Esophagus squamous epithelium (tissue), 5 donors: Measurements from ENCODE around the gene AMPD2. TPM values are rescaled to one million over a fixed set of nuclear protein-coding genes. Genes with fewer than 3 reads are reported as not detected.

Source experiments
- DNase-seq: peaks from one replicate; lab custom pipeline; 2025; lab: John Stamatoyannopoulos, UW
- H3K27ac ChIP-seq, 4 donors: fragments of 200-600 bp; sonication (generic); one replicate each; pipeline ENCODE4 v1.5.1; 2016 to 2019; ENCODE audit warnings: mild to moderate bottlenecking in 1 of 4
- H3K27me3 ChIP-seq, 4 donors: fragments of 200-600 bp; sonication (generic); 1 replicate in 3 of 4; 2 replicates in 1 of 4; pipeline versions ENCODE4 v1.5.1 to v1.6.0; 2017 to 2021; ENCODE audit warnings: antibody characterized with exemption in 1 of 4
- H3K36me3 ChIP-seq, 3 donors: fragments of 200-600 bp; sonication (generic); one replicate each; pipeline ENCODE4 v1.5.1; 2016 to 2019
- H3K4me1 ChIP-seq, 3 donors: fragments of 200-600 bp; sonication (generic); one replicate each; pipeline ENCODE4 v1.5.1; 2017 to 2019
- H3K4me3 ChIP-seq, 4 donors: fragments of 200-600 bp; sonication (generic); 1 replicate in 3 of 4; 2 replicates in 1 of 4; pipeline ENCODE4 v1.5.1; 2016 to 2019; ENCODE audit warnings: mild to moderate bottlenecking in 2 of 4, moderate library complexity in 1 of 4
- H3K9me3 ChIP-seq, 3 donors: fragments of 200-600 bp; sonication (generic); one replicate each; pipeline ENCODE4 v1.5.1; 2016 to 2019
- CTCF ChIP-seq, 6 experiments: fragments of 450-650 bp in 4 of 6; fragments of 200-600 bp in 2 of 6; sonication (generic) in 2 of 6; IDR thresholded peaks; one replicate each; pipeline ENCODE4 v1.5.1; 2016 to 2019; ENCODE audit warnings: antibody characterized with exemption in 6 of 6, mild to moderate bottlenecking in 4 of 6, moderate library complexity in 4 of 6
- POLR2A ChIP-seq, 4 donors: fragments of 450-650 bp; IDR thresholded peaks; one replicate each; pipeline ENCODE4 v1.6.1; 2017; ENCODE audit warnings: antibody characterized with exemption in 4 of 4, mild to moderate bottlenecking in 4 of 4, moderate library complexity in 3 of 4
- WGBS, 2 donors: methylation state at CpG; one replicate each; pipeline ENCODE4 v1.1.5; 2018; 5-methylcytosine and 5-hydroxymethylcytosine counted together
- intact Hi-C: fragments of 100-400 bp; cut with DNase I; formaldehyde crosslinking; loops from one replicate; pipeline ENCODE4 v1.15.0; 2022
- total RNA-seq, 4 donors: library from RNA; depleted of rRNA; stranded (reverse); fragments of >200 nt; gene quantifications; one replicate each; pipeline ENCODE4 v1.1.0, GENCODE V29; 2016
- donor health status: DM: yes; HTN: yes; CAD: no.

The AMPD2 gene
- total RNA-seq, 4 donors from 2014 or later = 18.5 to 51.5 (median 24.4) TPM

DNA sequence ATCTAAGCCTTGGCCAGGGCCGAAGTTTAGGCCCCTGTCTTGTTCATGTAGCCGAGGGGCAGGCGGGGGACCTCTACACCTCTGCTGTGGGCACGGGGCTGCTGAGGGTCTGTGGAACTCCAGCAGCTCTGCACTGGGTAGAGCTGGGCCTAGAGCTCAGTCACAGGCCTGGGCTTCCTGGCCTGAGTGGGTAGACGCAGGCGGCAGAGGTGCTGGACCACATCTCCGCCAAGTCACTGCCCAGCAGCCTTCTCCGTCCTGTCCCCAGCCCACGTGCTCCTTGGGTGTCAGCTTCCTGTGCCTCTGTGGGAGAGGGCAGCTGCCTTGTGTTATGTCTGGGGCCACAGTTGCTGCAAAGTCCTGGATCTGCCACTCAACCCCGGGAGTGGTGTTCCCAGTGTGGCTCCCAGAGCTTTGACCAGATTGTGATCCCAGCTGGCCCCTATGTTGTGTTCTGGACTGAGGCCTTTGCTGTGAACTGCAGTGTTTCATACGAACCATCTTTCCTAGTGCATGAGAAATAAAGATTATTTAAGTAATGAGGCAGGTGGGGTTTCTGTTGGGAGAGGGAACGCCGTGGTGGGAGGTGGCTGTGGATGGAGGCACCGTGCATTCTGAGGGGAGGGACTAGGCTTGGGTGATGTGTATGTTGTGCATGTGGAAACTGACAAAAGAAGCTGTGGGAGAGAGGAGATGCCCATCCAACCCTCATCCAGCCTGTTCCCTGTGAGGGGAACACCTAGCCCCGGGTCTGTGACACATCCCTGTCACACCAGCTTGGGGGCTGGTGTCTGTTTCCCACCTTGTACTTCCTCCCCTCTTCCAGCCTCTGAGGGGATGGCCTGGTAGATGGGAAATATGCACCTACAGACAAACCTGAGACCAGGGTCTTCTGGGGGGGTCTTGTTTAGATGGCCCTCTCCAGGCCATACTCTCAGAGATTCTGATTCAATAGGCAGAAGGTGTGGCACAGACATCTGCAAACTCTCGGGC, 12.2 kb downstream of the AMPD2 start:
- Histone ChIP-seq H3K9me3 (no peaks in the 10 kb centered on the region), H3K27me3 (no peaks in the 10 kb centered on the region), H3K4me1 (peaks cover 0 to 43% (median 10%) of the 10 kb centered on the region in 3 donors), H3K4me3 (no peak overlapping the region), H3K27ac (peak overlapping the region in 2 of 4 donors; percentile 44 to 53), H3K36me3 (peaks cover 26 to 50% (median 28%) of the 10 kb centered on the region in 3 donors)
- no peak for TF ChIP-seq CTCF (IDR thresholded peaks at IDR 0.05)
- TF ChIP-seq POLR2A (IDR thresholded peaks at IDR 0.05) = no peak
- no peak for DNase-seq
- intact Hi-C loops = no loop called here
- WGBS, 2 donors = 77 to 80% methylated on average over 5 to 6 of the region's 16 CpGs

DNA sequence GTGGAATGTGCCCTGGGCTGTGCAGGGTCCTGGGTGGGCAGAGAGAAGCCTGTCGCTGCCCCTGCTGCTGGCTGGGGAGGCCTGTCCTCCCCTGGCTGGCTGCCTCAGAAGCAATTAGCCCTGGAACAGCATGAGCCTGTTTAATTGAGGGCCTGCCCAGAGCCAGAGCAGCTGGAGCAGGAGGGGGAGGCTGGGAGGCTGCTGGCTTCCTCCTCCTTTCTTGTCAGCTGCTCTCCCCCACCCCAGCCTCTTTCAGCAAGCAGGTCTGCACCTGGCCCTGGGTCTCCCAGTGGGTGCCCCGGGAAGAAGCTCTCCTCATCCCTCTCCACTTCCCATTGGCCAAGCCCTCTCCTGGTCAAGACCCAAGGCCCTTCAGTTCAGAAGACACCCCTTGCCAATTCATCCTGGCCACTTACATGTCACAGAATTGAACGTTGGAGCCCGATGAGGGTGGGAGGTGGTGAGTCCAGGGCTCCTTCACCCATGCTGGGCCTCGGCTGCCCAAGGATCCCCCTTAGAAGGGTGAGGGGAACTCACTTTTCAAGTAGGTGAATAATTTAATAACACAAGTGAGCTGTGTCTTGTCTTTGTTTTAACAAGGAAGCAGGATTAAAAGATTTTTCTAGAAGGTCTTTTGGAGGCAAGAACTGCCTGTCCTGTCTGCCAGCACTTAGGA, 13.2 kb downstream of the AMPD2 start:
- H3K4me1 ChIP-seq = peaks cover 0 to 45% (median 10%) of the 10 kb centered on the region in 3 donors
- TF ChIP-seq CTCF (IDR thresholded peaks at IDR 0.05) (no peak), POLR2A (IDR thresholded peaks at IDR 0.05) (no peak)
- 46 to 47% methylated on average over 3 to 4 of the region's 5 CpGs for WGBS, 2 donors
- peak overlapping the region in 3 of 4 donors; percentile 10 to 53 (median 44) for H3K27ac ChIP-seq
- no peak overlapping the region for H3K4me3 ChIP-seq
- DNase-seq = no peak
- no peaks in the 10 kb centered on the region for H3K27me3 ChIP-seq
- no peaks in the 10 kb centered on the region for H3K9me3 ChIP-seq
- peaks cover 18 to 40% (median 28%) of the 10 kb centered on the region in 3 donors for H3K36me3 ChIP-seq
- intact Hi-C loops = no loop called here

- H3K4me3 ChIP-seq = no peak overlapping the region
- peaks cover 8 to 26% (median 14%) of the 10 kb centered on the region in 3 donors for H3K36me3 ChIP-seq
- no peak for DNase-seq
- intact Hi-C loops = no loop called here
- H3K27ac ChIP-seq = no peak overlapping the region
- H3K27me3 ChIP-seq = no peaks in the 10 kb centered on the region
- no peaks in the 10 kb centered on the region for H3K9me3 ChIP-seq
- TF ChIP-seq POLR2A (IDR thresholded peaks at IDR 0.05) (no peak), CTCF (IDR thresholded peaks at IDR 0.05) (no peak)
- WGBS, 2 donors = 81 to 90% methylated on average over 6 of the region's 6 CpGs
- H3K4me1 ChIP-seq = peaks cover 0 to 45% (median 10%) of the 10 kb centered on the region in 3 donors
Measured at GRCh38 chr1:109634292-109634691, 14.7 kb downstream of the AMPD2 start.

- no peak for DNase-seq
- WGBS, 2 donors = 54 to 58% methylated on average over 6 to 11 of the region's 13 CpGs
- no peak for TF ChIP-seq CTCF (IDR thresholded peaks at IDR 0.05)
- no peak for TF ChIP-seq POLR2A (IDR thresholded peaks at IDR 0.05)
- Histone ChIP-seq H3K9me3 (no peaks in the 10 kb centered on the region), H3K27ac (peak overlapping the region in 1 of 4 donors; percentile 18), H3K36me3 (peaks cover 7 to 18% (median 8%) of the 10 kb centered on the region in 3 donors), H3K4me1 (peaks cover 0 to 46% (median 10%) of the 10 kb centered on the region in 3 donors), H3K4me3 (no peak overlapping the region), H3K27me3 (no peaks in the 10 kb centered on the region)
- intact Hi-C loops = loop anchor here (5.0 kb wide), 1 partner anchor 93 kb away; no protein-coding TSS in a partner anchor
Measured at GRCh38 chr1:109634771-109635750, 15.4 kb downstream of the AMPD2 start.
